ENCODE data around the gene ATL2.
"Not testable (repeated sequence)": the region's sequence is repeated elsewhere in the genome, so short reads cannot be mapped to it uniquely, and the experiment has no call there.

Gene ATL2

DNA sequence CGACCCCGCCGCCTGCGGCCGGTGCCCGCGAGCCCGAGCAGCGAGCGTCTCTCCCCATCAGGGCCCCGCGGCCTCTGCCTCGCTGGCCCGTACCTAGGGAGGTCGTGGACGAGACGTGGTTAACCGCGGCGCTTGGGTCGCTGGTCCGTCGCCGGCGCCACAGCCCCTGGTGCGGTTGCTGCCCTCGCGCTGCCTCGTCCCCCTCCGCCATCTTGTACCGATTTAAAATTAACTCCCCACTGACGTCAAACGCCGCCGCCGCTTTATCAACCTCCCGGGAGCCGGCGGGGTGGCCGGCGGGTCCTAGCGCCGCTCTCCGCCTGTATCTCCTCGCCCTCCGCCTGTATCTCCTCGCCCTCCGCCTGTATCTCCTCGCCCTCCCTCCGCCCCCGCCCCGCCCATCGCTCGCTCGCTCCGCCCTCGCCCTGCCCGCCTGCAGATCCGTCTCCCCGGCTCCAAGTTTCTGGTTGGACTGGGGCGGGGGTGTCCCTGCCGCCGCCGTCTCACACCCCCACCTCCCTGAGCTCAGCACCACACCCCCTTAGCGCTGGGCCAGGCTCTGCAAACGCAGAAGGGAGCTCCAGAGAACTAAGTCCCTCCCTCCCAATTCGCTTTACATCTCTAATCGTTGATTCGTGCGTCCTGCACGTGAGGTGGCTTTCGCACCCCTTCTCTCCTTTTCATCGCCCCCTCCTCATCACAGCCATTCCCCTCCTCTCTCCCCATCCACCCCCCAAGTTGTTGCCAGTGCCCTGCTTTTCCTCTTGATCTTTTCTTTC is at the start of gene ATL2:
ATL2 (minus strand) TSS at position 224 of the 779 bp plus-strand sequence; CDS start at position 211, 13 bp downstream.
- peak; percentile 78 to 86 for DNase-seq (ENCODE audit: extremely low read depth in 1 of 2, low read depth in 1 of 2)

DNA sequence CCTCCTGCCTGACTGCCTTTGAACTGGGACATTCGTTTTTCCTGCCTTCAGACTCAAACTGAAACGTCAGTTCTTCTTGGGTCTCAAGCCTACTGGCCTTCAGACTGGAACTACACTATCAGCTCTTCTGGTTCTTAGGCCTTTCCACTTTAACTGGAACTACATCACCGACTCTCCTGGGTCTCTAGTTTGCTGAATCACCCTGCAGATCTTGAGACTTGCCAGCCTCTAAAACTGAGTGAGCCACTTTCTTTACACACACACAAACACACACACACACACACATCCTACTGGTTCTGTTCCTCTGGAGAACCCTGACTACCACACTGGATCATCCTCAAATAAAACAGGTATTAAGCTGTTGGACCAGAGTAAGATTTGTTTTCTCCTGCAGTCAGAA is 46.7 kb upstream of the ATL2 start:
- DNase-seq (ENCODE audit: extremely low read depth in 1 of 2, low read depth in 1 of 2) = no peak

GRCh38 chr2:38421274-38422056 is 44.4 kb upstream of the ATL2 start:
- no peak for DNase-seq (ENCODE audit: extremely low read depth in 1 of 2, low read depth in 1 of 2)

DNA sequence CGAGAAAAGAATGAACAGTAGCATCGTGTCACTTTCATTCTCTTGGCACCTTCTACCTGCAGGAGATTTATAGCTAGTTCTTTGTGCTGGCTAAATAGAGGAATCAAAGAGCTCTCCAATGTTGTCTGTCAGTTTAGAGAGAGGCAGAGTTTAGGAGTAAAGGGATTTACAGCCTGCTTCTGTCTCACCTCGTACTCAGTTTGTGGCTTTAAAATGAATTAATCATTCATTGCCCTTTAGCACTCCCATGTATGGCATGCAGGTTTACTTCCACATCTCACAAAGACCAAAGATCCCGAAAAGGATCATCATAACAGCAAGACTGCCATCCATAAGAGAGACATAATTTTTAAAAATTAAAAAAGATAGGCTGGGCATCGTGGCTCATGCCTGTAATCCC is 42.4 kb upstream of the ATL2 start:
- no peak for DNase-seq (ENCODE audit: extremely low read depth in 1 of 2, low read depth in 1 of 2)

DNA sequence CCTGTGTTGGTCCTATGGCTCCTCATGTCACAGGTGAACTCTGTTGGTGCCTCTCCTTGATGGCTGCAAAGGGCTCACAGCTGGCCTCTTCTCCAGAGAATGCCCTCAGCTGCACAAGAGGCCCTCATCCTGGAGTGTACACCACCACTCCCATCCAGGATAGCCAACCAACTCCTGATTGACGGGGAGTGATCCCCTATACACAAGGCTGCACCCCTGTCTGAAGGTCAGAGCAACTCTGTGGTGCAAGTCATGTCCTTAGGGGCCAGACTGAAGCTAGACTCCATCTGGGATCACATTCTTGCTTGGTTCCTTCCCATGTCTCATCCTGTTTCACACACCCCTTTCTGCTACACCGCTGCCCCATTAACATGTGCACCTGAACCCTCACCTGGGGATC is 41.7 kb upstream of the ATL2 start:
- DNase-seq (ENCODE audit: extremely low read depth in 1 of 2, low read depth in 1 of 2) = no peak

DNA sequence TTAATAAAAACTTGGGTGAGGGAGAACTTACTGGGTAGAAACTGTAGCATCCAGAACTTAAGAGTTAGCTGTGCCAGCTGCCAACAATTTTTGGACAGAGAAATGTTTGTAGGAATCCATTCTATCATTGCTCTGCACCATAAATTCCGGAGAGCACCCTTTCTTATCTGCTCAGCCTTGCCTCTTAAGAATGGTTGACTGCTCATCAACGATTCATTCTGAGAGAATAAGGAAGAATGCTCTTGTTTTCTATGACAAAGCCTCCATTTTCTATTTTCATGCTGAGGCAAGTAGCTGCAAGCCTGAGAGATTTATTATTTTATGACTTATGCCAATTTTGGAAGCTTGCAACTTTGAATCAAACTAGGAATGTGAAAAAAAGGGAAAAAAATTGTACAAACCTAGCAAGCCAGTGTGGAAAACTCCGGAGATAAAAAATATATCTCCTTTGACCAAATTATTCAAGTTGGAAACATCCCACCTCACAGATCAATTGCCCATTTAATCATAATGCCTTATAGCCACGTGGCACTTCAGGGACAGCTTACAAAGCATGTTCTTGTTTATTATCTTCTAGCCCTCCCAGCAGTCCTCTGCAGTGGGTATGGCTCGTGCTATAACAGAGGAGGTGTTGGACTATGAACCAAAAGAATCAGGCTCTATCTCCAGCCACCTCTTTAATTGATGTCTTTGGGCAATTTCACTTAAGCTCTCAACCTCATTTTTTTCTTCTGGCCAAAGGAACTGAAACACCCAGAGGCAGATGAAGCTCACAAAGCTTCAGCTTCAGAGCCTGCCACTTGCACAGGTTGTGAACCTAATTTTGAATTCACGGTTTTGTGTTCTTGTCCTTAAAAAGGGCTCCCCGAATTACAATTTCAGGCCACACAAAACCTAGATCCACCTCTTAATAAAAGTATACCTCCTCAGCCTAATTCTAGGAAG is 40.9 kb upstream of the ATL2 start:
- DNase-seq (ENCODE audit: extremely low read depth in 1 of 2, low read depth in 1 of 2) = no peak

DNA sequence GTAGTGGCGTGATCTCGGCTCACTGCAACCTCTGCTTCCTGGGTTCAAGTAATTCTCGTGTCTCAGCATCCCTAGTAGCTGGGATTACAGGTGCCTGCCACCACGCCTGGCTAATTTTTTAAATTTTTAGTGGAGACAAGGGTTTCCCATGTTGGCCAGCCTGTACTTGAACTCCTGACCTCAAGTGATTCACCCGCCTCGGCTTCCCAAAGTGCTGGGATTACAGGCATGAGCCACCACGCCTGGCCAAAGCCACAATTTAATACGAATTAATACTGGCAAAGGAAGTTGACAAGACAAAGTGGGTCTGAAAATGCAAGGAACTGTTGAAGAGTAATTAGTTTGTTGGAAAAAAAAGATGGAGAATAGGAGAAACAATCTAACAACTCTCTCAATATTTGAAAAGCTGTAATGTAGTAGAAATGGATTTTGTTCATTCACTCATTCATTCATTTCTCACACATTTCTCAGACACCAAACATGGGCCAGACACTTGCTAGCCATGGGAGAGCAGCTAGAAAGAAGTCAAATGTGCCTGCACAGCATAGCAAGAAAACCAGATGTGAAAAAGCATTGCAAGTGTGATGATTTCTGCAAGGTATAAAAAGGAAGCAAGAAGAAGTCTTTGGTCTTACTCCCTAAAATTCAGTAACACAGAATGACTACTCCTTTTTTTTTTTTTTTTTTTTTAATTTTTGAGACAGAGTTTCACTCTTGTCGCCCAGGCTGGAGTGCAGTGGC is 39.4 kb upstream of the ATL2 start:
- DNase-seq (ENCODE audit: extremely low read depth in 1 of 2, low read depth in 1 of 2) = no peak

DNA sequence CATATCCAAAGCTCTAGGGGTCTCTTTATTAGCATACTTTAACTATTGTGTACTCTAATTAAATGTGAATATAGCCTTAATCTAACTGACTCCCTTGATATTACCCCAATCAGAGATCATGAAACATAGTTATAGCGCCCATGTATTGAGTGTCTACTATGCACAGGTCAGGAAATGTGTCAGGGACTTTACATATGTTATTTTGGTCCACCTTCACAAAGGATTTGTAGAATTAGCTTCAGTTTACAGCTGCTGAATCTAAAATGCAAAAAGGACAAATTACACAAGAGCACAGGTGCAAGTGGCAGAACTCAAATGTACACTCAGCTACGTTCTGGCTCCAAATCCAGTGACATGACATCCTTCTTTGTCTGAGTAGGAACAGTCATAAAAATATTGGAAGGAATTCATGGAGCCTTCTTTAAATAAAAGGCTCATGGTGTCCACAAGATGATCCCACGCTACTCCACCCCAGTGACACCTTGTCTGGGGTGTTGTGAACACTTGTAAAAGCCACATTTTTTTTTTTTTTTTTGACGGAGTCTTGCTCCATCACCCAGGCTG is 38.7 kb upstream of the ATL2 start:
- no peak for DNase-seq (ENCODE audit: extremely low read depth in 1 of 2, low read depth in 1 of 2)

DNA sequence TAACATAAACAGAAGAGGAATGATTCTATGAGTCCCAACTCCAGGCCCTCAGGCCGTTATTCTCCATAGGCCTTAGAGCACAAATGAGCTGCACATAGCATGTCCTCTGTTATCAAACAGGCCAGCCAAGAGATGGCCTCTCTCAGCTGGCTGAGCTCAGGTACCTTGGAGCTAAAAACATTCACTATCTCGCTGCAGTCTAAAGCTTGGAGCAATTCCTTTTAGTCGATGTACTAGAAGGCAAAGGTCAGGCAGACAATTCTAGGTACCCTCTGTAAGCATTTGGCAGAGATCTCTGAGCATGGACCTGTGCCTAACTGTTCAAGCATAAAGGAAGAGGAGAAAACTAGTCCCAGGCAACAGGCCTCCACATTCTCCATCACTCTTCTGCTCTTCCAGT is 38.0 kb upstream of the ATL2 start:
- DNase-seq (ENCODE audit: extremely low read depth in 1 of 2, low read depth in 1 of 2) = no peak

GRCh38 chr2:38412235-38412871 is 35.3 kb upstream of the ATL2 start:
- not testable (repeated sequence) for DNase-seq (ENCODE audit: extremely low read depth in 1 of 2, low read depth in 1 of 2)

DNA sequence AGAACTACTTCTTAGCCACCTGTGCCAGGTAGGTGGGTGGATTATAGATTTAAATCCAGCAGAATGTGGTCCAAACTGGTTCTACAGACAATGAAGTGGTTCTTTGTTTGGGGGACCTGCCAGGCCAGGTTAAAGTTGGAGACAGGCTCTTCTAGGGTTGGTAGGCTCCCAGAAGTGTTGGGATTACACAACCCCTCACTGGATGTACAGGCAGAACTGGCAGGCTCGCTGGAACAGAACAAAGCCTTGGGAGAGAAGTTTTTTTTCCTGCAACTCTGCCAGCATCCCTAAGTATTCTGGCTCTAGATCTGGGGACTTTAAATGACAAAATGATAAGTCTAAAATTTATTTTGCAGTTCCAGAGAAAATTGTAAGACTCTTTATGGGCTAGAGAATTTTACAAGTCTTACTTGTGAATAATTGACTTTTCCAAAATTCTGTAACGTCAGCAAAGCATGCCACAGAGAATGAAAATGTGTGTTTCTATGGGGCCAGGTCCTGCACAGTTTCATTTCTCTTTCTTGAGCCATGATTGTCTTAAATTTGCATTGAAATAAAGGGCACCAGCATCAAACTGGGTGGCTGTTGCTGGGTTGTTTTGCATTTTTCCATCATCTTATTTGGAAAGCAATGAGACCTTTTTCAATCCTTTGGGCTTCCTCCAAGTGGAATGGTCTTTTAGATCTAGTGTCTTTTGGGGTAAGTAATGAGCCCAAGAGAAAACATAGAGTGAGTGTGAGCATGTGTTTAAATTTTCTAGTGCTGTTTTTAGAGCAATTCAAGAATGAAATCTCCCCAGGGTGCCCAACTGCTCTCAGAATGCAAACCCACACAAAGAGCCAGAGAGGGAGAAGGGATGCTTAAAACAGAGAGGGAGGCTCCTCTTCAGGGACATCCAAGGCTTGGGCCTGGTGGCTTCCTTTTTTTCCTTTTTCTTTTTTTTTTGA is 32.4 kb upstream of the ATL2 start:
- no peak for DNase-seq (ENCODE audit: extremely low read depth in 1 of 2, low read depth in 1 of 2)

DNA sequence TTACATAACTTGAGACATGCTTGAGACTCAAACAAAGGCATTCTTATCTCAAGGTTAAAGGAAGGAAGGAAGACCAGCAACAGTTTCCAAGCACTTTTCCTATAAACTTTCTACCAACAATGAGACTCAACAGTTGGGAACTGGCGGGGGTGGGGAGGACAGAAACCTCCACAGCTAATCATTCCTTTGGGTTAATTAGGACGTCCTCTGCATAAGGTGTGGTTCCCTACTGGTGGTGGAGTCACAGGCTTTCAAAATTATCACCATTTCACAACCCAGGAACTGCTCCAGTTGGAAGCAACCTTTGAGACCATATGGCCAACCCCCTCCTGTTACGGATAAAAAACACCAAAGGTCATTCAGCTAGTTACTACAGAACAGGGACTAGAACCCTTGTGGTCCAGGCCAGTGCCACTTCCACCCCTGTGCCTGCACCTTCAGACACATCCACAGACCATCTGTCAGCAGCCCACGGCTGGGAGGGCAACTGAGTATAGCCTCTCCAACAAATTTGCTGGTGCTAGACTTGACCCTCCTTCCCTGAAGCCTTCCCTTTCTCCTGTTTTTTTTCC is 30.1 kb upstream of the ATL2 start:
- DNase-seq (ENCODE audit: extremely low read depth in 1 of 2, low read depth in 1 of 2) = no peak

DNA sequence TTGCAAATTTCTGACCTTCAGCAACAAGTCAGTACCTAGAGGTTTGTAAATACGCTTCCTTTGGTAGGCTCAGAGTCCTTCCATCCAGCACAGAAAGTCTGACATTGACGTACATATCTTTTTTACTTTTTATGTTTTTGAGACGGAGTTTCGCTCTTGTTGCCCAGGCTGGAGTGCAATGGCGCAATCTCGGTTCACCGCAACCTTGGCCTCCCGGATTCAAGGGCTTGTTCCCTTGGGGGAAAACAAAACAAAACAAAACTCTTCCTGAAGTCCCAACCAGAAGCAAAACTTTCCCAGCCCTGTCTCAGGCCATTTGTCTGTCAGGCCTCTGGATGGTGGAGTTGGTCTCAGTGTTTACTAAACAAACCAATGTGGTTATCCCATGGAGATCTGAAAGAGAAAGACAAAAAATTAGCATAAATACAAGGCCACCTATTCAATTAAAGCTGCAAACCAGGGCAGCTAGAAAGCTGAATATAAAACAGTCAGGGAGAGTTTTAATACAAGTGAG is 29.6 kb upstream of the ATL2 start:
- no peak for DNase-seq (ENCODE audit: extremely low read depth in 1 of 2, low read depth in 1 of 2)

DNA sequence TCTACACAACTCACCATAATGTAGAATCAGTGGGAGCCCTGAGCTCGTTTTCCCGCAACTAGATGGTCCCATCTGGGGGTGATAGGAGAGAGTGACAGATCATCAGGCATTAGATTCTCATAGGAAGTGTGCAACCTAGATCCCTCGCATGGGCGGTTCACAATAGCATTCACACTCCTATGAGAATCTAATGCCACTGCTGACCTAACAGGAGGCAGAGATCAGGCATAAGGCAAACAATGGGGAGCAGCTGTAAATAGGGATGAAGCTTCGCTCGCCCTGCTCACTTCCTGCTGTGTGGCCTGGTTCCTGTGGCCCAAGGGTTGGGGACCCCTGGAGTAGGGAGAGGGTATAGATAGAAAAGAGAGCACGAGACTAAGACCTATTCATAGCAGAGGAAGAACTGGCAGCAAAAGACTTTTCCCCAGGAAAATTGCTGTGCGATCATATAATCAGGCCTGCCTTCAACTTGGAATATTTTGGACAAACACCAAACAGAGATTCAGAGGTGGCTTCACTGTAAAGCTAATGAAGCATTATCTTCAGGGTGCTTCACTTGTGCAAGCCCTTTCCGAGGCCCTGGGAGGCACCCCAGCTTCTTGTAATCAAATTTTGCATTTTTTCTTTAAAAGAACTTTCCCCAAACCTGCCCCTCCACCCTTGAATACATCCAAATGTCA is 29.0 kb upstream of the ATL2 start:
- DNase-seq (ENCODE audit: extremely low read depth in 1 of 2, low read depth in 1 of 2) = no peak

- no peak for DNase-seq (ENCODE audit: extremely low read depth in 1 of 2, low read depth in 1 of 2)
These were observed 23.4 kb upstream of the ATL2 start for GRCh38 chr2:38400513-38400912.

- no peak for DNase-seq (ENCODE audit: extremely low read depth in 1 of 2, low read depth in 1 of 2)
These were observed 21.7 kb upstream of the ATL2 start for GRCh38 chr2:38398739-38399138.

GRCh38 chr2:38394903-38395341 is 17.8 kb upstream of the ATL2 start:
- no peak for DNase-seq (ENCODE audit: extremely low read depth in 1 of 2, low read depth in 1 of 2)
